SU-DHL-6 (cell line): ENCODE measurements around the gene TTC39B.

Experiments used
- CTCF ChIP-seq: fragments of 200-600 bp; sonication (generic); IDR thresholded peaks from one replicate; pipeline ENCODE4 v1.5.1; 2017; ENCODE audit warnings: antibody characterized with exemption, mild to moderate bottlenecking, low read length, moderate library complexity; ENCODE audit not compliant: insufficient read depth, poor library complexity, severe bottlenecking
- EZH2phosphoT487 ChIP-seq: fragments of 200-600 bp; sonication (generic), shearing (Covaris generic); conservative IDR thresholded peaks from 2 replicates; pipeline ENCODE4 v1.6.1; 2018; ENCODE audit warnings: mild to moderate bottlenecking, antibody characterized with exemption, low read length, moderate library complexity, mixed read lengths

DNA sequence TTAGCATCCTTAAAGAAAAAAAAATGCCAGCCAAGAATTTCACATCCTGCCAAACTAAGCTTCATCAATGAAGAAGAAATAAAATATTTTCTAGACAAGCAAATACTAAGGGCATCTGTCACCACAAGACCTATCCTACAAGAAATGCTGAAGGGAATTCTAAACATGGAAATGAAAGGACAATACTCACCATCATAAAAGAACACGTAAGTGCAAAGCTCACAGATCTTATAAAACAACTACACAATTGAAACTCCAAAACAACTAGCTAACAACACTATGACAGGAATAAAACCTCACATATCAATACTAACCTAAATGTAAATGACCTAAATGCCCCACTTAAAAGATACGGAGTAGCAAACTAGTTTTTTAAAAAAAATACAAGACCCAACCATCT is 71.4 kb downstream of the TTC39B start:
- TF ChIP-seq CTCF (no peak), EZH2phosphoT487 (no peak)
